GM13977 (cell line): Measurements from ENCODE around the gene UBR4.

Source experiments
- DNase-seq: peaks from one replicate; pipeline ENCODE4 v3.0.0; 2012; ENCODE audit warnings: low spot score
- CTCF ChIP-seq: IDR thresholded peaks from 2 replicates; pipeline ENCODE4 v1.5.1; 2012; ENCODE audit warnings: mild to moderate bottlenecking, control low read depth; ENCODE audit not compliant: insufficient read depth; ENCODE audit errors: extremely low read depth, missing control alignments
- in situ Hi-C: fragments of 300-500 bp; cut with MboI; formaldehyde crosslinking; loops from one replicate; pipeline ENCODE4 v1.12.0; 2022; ENCODE audit warnings: low sequenced_read_pairs, low pct_unique_long_range_greater_than_20kb, mixed read lengths, inconsistent platforms; ENCODE audit not compliant: unreplicated experiment

Gene UBR4

GRCh38 chr1:19153169-19153568, 56.9 kb downstream of the UBR4 start:
- no peak for DNase-seq
- in situ Hi-C loops = no loop called here
- TF ChIP-seq CTCF = no peak

GRCh38 chr1:19151537-19151936, 58.5 kb downstream of the UBR4 start:
- no peak for DNase-seq
- in situ Hi-C loops = no loop called here
- TF ChIP-seq CTCF = no peak

- DNase-seq = no peak
- TF ChIP-seq CTCF = no peak
- in situ Hi-C loops = no loop called here
Measured at GRCh38 chr1:19149736-19150135, 60.3 kb downstream of the UBR4 start.

GRCh38 chr1:19140465-19140864, 69.6 kb downstream of the UBR4 start:
- in situ Hi-C loops = no loop called here
- no peak for TF ChIP-seq CTCF
- DNase-seq = no peak

GRCh38 chr1:19139711-19140110, 70.4 kb downstream of the UBR4 start:
- in situ Hi-C loops = no loop called here
- TF ChIP-seq CTCF = no peak
- DNase-seq = no peak

GRCh38 chr1:19138958-19139581, 71.0 kb downstream of the UBR4 start:
- in situ Hi-C loops = no loop called here
- no peak for DNase-seq
- no peak for TF ChIP-seq CTCF

GRCh38 chr1:19138331-19138730, 71.7 kb downstream of the UBR4 start:
- in situ Hi-C loops = no loop called here
- no peak for TF ChIP-seq CTCF
- DNase-seq = no peak
